GM19025 (cell line): ENCODE measurements around the gene AKNAD1.
"Not testable (repeated sequence)": the region's sequence is repeated elsewhere in the genome, so short reads cannot be mapped to it uniquely, and the experiment has no call there.

Experiments used
- ATAC-seq: cut with Tn5 transposase; IDR thresholded peaks from one replicate; pipeline ENCODE4 v1.9.1; 2021; ENCODE audit warnings: mild to moderate bottlenecking, low read depth, moderate library complexity; ENCODE audit not compliant: unreplicated experiment

AKNAD1 gene

DNA sequence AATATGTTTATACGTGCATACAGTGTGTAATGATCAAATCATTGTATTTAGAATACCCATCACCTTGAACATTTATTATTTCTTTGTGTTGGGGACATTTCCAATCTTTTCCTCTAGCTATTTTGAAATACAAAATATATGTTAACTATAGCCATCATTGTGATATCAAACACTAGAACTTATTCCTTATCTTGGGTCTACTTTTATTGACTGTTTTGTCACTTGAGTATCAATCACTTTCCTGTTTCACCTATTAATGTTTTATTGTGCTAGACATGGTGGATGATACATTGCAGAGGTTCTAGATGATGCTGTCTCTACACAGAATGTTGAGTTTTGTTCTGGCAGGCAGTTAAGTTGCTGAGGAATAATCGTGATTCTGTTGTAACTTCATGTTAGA lies 64.5 kb downstream of the AKNAD1 start:
- no peak for ATAC-seq

DNA sequence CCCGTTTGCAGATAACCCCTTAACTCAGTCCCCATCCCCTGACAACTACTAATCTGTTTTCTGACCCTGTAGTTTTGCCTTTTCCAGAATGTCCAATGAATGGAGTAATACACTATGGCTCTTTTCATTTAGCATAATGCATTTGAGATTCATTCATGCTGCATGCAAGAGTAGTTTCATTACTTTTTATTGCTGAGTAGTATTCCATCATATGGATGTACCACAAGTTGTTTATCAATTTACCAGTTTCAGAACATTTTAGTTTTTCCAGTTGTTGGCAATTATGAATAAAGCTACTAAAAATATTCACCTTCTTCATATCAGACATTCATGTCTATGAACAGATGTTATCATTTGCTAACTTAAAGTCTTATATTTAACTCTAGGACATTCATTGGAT lies 65.1 kb downstream of the AKNAD1 start:
- no peak for ATAC-seq

DNA sequence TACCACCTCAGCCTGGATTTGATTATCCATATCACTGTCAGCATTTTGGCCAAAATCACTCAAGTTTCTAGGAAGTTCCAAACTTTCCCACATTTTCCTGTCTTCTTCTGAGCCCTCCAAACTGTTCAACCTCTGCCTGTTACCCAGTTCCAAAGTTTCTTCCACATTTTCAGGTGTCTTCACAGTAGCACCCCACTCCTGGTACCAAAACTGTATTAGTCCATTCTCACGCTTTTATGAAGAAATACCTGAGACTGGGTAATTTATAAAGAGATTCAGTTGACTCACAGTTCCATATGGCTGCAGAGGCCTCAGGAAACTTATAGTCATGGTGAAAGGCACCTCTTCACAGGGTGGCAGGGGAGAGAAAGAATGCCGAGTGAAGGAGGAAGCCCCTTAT lies 71.0 kb downstream of the AKNAD1 start:
- no peak for ATAC-seq

DNA sequence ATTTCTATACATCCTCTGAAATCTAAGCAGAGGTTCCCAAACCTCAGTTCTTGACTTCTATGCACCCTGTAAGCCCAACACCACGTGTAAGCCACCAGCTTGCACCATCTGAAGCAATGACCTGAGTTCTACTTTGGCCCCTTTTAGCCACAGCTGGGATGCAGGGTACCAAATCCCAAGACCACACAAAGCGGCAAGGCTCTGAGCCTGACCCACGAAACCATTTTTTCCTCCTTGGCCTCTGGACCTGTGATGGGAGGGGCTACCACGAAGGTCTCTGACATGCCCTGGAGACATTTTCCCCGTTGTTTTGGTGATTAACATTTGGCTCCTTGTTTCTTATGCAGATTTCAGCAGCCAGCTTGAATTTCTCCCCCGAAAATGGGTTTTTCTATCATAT lies 71.6 kb downstream of the AKNAD1 start:
- no peak for ATAC-seq

DNA sequence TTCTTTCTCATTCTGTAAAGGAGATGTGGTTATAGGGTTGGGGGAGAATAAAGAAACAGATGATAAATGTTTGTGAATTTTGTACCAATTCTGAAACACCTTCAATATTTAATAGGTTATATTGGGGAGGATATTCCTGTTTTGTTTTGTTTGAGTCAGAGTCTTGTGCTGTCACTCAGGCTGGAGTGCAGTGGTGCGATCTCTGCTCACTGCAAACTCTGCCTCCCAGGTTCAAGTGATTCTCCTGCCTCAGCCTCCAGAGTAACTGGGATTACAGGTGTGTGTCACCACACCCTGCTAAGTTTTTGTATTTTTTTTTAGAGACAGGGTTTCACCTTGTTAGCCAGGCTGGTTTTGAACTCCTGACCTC lies 75.3 kb downstream of the AKNAD1 start:
- ATAC-seq: not testable (repeated sequence)

DNA sequence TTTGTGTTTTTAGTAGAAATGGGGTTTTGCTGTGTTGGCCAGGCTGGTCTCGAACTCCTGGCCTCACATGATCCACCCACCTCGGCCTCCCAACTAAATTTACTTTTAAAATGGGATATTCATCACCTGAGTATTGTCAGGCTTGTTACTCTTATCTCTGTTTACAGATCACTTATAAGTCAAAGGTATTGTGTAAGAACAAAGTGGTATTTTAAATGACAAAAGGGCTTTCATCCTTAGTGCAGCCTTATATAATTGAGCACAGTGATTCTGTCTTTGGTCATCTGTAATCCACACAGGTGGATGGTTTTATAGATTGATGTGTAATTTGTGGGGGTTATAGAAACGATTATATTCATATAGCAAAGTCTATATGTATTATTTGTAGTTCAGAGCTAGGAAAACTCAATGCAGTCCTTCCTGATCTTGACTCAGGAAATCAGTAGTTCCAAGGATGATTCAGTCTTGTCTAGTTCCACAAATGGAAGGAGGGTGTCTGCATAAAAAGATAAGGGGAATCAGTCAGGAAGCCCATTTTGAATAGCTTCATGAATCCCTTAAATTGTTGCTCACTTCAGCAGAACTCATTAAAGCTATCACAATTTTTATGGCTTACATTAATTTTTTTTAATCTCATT lies 75.8 kb downstream of the AKNAD1 start:
- ATAC-seq: no peak

DNA sequence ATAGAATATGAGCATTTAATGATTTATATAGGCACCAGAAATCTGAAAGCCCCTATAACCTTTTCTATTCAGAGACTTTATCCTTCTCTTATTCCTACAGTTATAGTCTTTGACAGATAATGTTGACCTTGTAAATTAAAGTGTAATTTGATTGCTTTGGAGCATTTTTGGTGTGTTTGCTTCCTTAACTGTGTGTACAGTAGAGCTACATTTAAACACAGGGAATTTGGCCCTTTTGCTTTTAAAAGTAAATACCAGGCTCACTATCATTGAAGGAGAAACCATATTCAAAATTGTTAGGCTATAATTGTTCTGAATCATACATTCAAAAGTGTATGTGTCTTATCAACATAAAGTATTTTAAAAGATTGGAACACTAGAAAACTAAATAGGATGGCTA lies 77.4 kb downstream of the AKNAD1 start:
- no peak for ATAC-seq

DNA sequence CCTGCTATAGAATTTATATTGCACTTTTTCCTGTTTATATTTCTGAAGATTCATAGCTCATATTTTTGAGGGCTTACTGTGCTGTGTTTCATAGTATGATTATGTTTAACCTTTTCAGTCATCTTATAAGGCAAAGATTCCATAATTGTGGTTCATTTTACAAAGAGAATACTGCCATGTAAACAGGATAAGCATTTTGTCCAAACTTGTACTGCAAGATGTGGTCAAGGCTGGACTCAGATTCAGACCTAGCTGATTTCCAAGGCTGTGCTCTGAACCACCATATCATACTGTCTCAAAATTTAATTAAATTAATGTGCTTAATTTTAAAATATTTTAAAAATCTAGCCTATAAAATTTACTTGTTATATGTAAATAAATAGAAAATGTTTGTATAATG lies 79.1 kb downstream of the AKNAD1 start:
- no peak for ATAC-seq

DNA sequence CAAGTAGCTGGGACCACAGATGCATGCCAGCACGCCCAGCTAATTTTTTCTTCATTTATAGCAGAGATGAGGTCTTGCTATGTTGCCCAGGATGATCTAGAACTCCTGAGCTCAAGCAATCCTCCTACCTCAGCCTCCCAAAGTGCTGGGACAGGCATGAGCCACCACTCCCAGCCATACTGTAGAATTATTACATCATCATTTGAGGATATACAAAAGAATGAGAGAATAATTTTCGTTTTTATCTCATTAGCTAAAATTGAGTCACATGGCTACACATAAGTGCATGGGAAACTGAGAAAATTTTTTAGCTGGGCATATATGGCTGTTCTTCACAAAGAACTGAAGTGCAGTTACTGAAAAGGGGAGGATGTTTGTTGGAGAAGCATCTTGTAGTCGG lies 89.2 kb downstream of the AKNAD1 start:
- no peak for ATAC-seq

DNA sequence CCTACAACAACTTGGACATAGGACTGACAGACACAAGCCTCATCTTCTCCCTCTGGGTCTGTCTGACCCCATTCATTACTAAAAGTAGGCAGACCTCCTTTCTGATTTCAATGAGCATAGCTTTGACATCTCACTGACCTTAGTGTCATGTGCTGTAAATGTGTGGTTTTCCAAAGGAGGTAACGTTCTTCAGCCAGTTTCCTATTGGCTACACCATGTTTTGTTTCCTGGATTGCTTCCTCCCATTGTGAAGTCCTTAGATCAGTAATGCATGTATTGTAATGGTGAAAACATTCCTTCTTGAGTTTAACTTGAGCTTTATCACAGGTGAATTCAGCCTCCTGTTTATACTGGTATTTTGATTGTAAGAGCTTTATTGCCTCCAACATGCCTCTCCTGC lies 89.8 kb downstream of the AKNAD1 start:
- no peak for ATAC-seq
